Smooth muscle cell (in vitro differentiated cells): ENCODE data around the gene TRIM61. TPM values are rescaled to one million over a fixed set of nuclear protein-coding genes. Genes with fewer than 3 reads are reported as not detected.
"Not testable (repeated sequence)": the region's sequence is repeated elsewhere in the genome, so short reads cannot be mapped to it uniquely, and the experiment has no call there.

Experiments
- DNase-seq: peaks from one replicate; lab custom pipeline; 2025; ENCODE audit not compliant: unreplicated experiment; lab: John Stamatoyannopoulos, UW
- H2AFZ ChIP-seq: fragments of 200-600 bp; sonication (generic); 2 replicates; pipeline ENCODE4 v1.6.0; 2016; ENCODE audit warnings: antibody characterized with exemption, low read depth, mild to moderate bottlenecking
- H3F3A ChIP-seq: fragments of 200-600 bp; sonication (generic); 2 replicates; pipeline ENCODE4 v1.6.0; 2017; ENCODE audit warnings: antibody characterized with exemption, low read depth
- H3K27ac ChIP-seq: fragments of 200-600 bp; sonication (generic); 2 replicates; pipeline ENCODE4 v1.5.1; 2016; ENCODE audit warnings: low read depth, mild to moderate bottlenecking
- H3K27me3 ChIP-seq: fragments of 200-600 bp; sonication (generic); 2 replicates; pipeline ENCODE4 v1.6.1; 2016; ENCODE audit warnings: low read depth, mild to moderate bottlenecking
- H3K36me3 ChIP-seq: fragments of 200-600 bp; sonication (generic); 2 replicates; pipeline ENCODE4 v1.5.1; 2016; ENCODE audit warnings: low read depth
- H3K4me1 ChIP-seq: fragments of 200-600 bp; sonication (generic); 2 replicates; pipeline ENCODE4 v1.5.1; 2016; ENCODE audit warnings: low read depth
- H3K4me2 ChIP-seq: fragments of 200-600 bp; sonication (generic); 2 replicates; pipeline ENCODE4 v1.6.0; 2016; ENCODE audit warnings: mild to moderate bottlenecking
- H3K4me3 ChIP-seq: fragments of 200-600 bp; sonication (generic); 2 replicates; pipeline ENCODE4 v1.5.1; 2016; ENCODE audit warnings: mild to moderate bottlenecking
- H3K79me2 ChIP-seq: fragments of 200-600 bp; sonication (generic); 2 replicates; pipeline ENCODE4 v1.6.0; 2016; ENCODE audit warnings: low read depth, mild to moderate bottlenecking
- H3K9ac ChIP-seq: fragments of 200-600 bp; sonication (generic); 2 replicates; pipeline ENCODE4 v1.6.0; 2016; ENCODE audit warnings: low read depth
- H3K9me3 ChIP-seq: fragments of 200-600 bp; sonication (generic); replicated peaks from 2 replicates; pipeline ENCODE4 v1.5.1; 2016; ENCODE audit warnings: low read depth
- H4K20me1 ChIP-seq: fragments of 200-600 bp; sonication (generic); 2 replicates; pipeline ENCODE4 v1.6.0; 2016; ENCODE audit warnings: low read depth
- WGBS: methylation state at CpG from one replicate; pipeline ENCODE4 v1.1.7; 2016; ENCODE audit warnings: low lambda C conversion rate; 5-methylcytosine and 5-hydroxymethylcytosine counted together
- polyA plus RNA-seq: library from polyadenylated mRNA; unstranded; fragments of >200 nt; fragmentation: Nextera tagmentation; extraction: Ambion mirVana; gene quantifications from 2 replicates; pipeline ENCODE4 v1.2.1, GENCODE V29; 2016
- total RNA-seq: library from RNA; depleted of rRNA; stranded (reverse); fragments of >200 nt; gene quantifications from 2 replicates; pipeline ENCODE4 v1.2.3, GENCODE V29; 2014
- TF ChIP-seq, protein P1 (sequence below): fragments of 200-600 bp; sonication (generic); IDR thresholded peaks from 2 replicates; pipeline ENCODE4 v1.5.1; 2017; ENCODE audit warnings: borderline replicate concordance, mild to moderate bottlenecking, antibody characterized with exemption; ENCODE audit not compliant: insufficient read depth, poor library complexity, severe bottlenecking

TRIM61 gene
- total and polyA plus RNA-seq, 2 experiments from 2014 or later: not detected

GRCh38 chr4:164935363-164935762 is 42.1 kb downstream of the TRIM61 start:
- H3K27ac ChIP-seq: no peak overlapping the region
- TF ChIP-seq, protein P1, sequence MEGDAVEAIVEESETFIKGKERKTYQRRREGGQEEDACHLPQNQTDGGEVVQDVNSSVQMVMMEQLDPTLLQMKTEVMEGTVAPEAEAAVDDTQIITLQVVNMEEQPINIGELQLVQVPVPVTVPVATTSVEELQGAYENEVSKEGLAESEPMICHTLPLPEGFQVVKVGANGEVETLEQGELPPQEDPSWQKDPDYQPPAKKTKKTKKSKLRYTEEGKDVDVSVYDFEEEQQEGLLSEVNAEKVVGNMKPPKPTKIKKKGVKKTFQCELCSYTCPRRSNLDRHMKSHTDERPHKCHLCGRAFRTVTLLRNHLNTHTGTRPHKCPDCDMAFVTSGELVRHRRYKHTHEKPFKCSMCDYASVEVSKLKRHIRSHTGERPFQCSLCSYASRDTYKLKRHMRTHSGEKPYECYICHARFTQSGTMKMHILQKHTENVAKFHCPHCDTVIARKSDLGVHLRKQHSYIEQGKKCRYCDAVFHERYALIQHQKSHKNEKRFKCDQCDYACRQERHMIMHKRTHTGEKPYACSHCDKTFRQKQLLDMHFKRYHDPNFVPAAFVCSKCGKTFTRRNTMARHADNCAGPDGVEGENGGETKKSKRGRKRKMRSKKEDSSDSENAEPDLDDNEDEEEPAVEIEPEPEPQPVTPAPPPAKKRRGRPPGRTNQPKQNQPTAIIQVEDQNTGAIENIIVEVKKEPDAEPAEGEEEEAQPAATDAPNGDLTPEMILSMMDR: no peak
- DNase-seq: no peak

DNA sequence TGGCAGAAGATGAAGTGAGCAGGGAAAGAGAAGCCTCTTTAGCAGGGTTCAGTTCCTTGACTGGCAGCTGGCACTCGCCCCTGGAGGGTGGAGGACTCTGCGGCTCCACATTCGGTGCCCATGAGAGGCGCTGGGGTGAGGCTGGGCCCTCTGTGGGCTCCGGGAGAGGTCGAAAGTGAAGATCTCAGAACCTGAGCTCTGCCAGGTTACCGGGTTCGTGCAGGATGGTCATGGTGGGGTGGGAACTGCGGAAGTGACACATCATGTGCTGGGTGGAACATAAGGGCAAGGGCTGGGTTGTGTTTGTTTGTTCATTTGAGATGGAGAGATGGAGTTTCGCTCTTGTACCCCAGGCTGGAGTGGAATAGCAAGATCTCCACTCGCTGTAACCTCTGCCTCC is 44.2 kb downstream of the TRIM61 start:
- WGBS: 85% methylated on average over 11 of the region's 11 CpGs
- H3F3A ChIP-seq: no peaks in the 10 kb centered on the region
- H3K4me3 ChIP-seq: no peak overlapping the region
- no peaks in the 10 kb centered on the region for H3K36me3 ChIP-seq
- H3K27ac ChIP-seq: no peak overlapping the region
- no peak overlapping the region for H2AFZ ChIP-seq
- H4K20me1 ChIP-seq: no peaks in the 10 kb centered on the region
- DNase-seq: no peak
- TF ChIP-seq, protein P1: no peak
- no peaks in the 10 kb centered on the region for H3K9me3 ChIP-seq
- H3K4me1 ChIP-seq: no peaks in the 10 kb centered on the region
- no peak overlapping the region for H3K4me2 ChIP-seq
- no peak overlapping the region for H3K9ac ChIP-seq
- H3K79me2 ChIP-seq: no peaks in the 10 kb centered on the region
- H3K27me3 ChIP-seq: no peaks in the 10 kb centered on the region

More at GRCh38 chr4:164935363-164935762, 42.1 kb downstream of the TRIM61 start:
- Histone ChIP-seq H2AFZ (no peak overlapping the region), H3K4me1 (no peaks in the 10 kb centered on the region), H3K9me3 (no peaks in the 10 kb centered on the region), H3K27me3 (no peaks in the 10 kb centered on the region), H4K20me1 (no peaks in the 10 kb centered on the region), H3K4me3 (no peak overlapping the region), H3F3A (no peaks in the 10 kb centered on the region), H3K36me3 (no peaks in the 10 kb centered on the region), H3K79me2 (no peaks in the 10 kb centered on the region), H3K4me2 (no peak overlapping the region), H3K9ac (no peak overlapping the region)
- 82% methylated on average over 1 of the region's 1 CpG for WGBS

GRCh38 chr4:164931551-164932324 is 45.7 kb downstream of the TRIM61 start:
- Histone ChIP-seq H3K4me3 (no peak overlapping the region), H3K9ac (no peak overlapping the region), H3K9me3 (no peaks in the 10 kb centered on the region), H3K4me1 (no peaks in the 10 kb centered on the region), H4K20me1 (no peaks in the 10 kb centered on the region), H3K79me2 (no peaks in the 10 kb centered on the region), H2AFZ (no peak overlapping the region), H3K27ac (no peak overlapping the region), H3K36me3 (no peaks in the 10 kb centered on the region), H3F3A (no peaks in the 10 kb centered on the region), H3K4me2 (no peak overlapping the region), H3K27me3 (no peaks in the 10 kb centered on the region)
- 80% methylated on average over 5 of the region's 5 CpGs for WGBS
- TF ChIP-seq, protein P1: no peak
- no peak for DNase-seq

- Histone ChIP-seq H3K4me3 (no peak overlapping the region), H3K27ac (no peak overlapping the region), H3K36me3 (no peaks in the 10 kb centered on the region), H2AFZ (no peak overlapping the region), H3K4me1 (no peaks in the 10 kb centered on the region), H3F3A (no peaks in the 10 kb centered on the region), H3K27me3 (no peaks in the 10 kb centered on the region), H3K4me2 (no peak overlapping the region), H3K9me3 (no peaks in the 10 kb centered on the region), H4K20me1 (no peaks in the 10 kb centered on the region), H3K79me2 (no peaks in the 10 kb centered on the region), H3K9ac (no peak overlapping the region)
- DNase-seq: no peak
- WGBS: 94% methylated on average over 5 of the region's 5 CpGs
- TF ChIP-seq, protein P1: no peak
These were observed 46.8 kb downstream of the TRIM61 start for GRCh38 chr4:164930647-164931046.

DNA sequence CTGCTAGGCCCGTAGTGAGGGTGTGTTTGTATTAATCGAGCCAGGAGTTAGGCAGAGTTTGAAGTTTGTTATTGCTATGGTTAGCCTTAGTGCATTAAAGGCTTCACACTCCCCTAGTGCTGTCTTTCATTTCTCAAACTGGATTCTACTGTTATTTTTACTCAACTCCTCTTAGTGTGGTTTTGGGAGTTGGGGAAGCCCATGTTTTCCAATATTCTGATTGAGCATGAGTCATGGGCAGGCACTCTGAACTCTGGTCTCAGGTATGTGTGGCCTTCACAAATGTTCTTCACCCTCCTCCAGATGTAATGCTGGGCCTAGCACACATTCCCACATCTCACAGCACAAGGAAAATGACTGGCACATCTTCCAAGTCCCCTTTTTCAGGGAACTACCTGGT is 50.4 kb downstream of the TRIM61 start:
- not testable (repeated sequence) for DNase-seq, H3F3A ChIP-seq

More for the DNA sequence above, 50.4 kb downstream of the TRIM61 start:
- not testable (repeated sequence) for H3K4me1 ChIP-seq, H3K4me3 ChIP-seq, H3K36me3 ChIP-seq, H3K27ac ChIP-seq, H3K27me3 ChIP-seq, H3K4me2 ChIP-seq, H3K9me3 ChIP-seq, H4K20me1 ChIP-seq, H3K79me2 ChIP-seq, H2AFZ ChIP-seq, H3K9ac ChIP-seq
- WGBS: 77% methylated on average over 2 of the region's 2 CpGs
